Measurements from ENCODE around the gene PRKD1. TPM values are rescaled to one million over a fixed set of nuclear protein-coding genes. Genes with fewer than 3 reads are reported as not detected.

The PRKD1 gene
- total and polyA plus RNA-seq, 2 of the 13 experiments (the other 11 are each of a cell fraction or from before 2014, with no cell fraction given), result 0.22 to 1.3 TPM

DNA sequence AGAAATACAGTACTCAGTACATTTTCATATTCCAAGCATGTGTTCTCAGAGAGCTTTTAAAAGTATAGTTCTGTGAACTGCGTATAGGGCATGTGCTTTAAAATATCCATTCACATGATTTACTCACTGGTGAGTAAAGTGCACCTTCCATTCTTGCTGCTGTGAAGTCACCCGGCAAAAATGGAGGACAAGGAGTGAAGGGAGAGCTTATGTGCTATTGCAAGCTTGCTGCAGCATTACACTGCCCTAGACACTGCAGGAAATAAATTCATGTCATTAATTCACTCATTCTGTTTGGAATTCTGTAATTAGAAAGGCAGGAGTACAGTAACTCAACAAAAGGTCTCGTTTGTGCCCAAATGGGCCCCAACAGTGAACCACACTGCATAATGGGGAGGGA, 347.8 kb downstream of the PRKD1 start:
- intact Hi-C loops (cut with micrococcal nuclease; ENCODE audit: unreplicated experiment), result no loop called here
- no peaks in the 10 kb centered on the region for H3K36me3 ChIP-seq (replicated peaks in 1 of 2; ENCODE audit: control insufficient read depth in 1 of 2, insufficient read depth in 2 of 2, low read length in 2 of 2)
- in situ Hi-C loops (cut with HindIII; ENCODE audit: extremely low pct_ligation_motif_present, low pct_unique_long_range_greater_than_20kb), result no loop called here
- H3K79me2 ChIP-seq (ENCODE audit: insufficient read depth, low read length), result no peaks in the 10 kb centered on the region
- H3K4me3 ChIP-seq (replicated peaks in 1 of 3; ENCODE audit: insufficient read depth in 1 of 3, low read depth in 2 of 3, low read length in 3 of 3), result no peak overlapping the region
- H3K27ac ChIP-seq (ENCODE audit: extremely low read length, insufficient read depth, low read length), result no peak overlapping the region
- WGBS (ENCODE audit: low lambda C conversion rate), result 3% methylated on average over 3 of the region's 3 CpGs
- H3K27me3 ChIP-seq (ENCODE audit: control insufficient read depth in 1 of 2, insufficient read depth in 2 of 2, low read length in 2 of 2), result no peaks in the 10 kb centered on the region
- H3K4me1 ChIP-seq (ENCODE audit: insufficient read depth, low read length), result no peaks in the 10 kb centered on the region
- no peak for DNase-seq (ENCODE audit: low spot score)
- ChIA-PET POLR2A (no interaction called here), CTCF (ENCODE audit: low intra/inter-chr PET ratio, low total read pairs) (no interaction called here)
- FAIRE-seq, result no peak
- no peak for ATAC-seq
- no TSS peak for BruUV-seq (replicated peaks)
- H4K20me1 ChIP-seq (ENCODE audit: insufficient read depth, low read length), result no peaks in the 10 kb centered on the region
- no peak overlapping the region for H3K4me2 ChIP-seq (ENCODE audit: low read depth, low read length)
- no peak overlapping the region for H2AFZ ChIP-seq (ENCODE audit: low read length)
- H3K9ac ChIP-seq (ENCODE audit: insufficient read depth, low read depth, low read length), result no peak overlapping the region
- no peak for TF ChIP-seq RBM39 (IDR thresholded peaks at IDR 0.05; ENCODE audit: low read depth, low read length, poor library complexity, severe bottlenecking)
- TF ChIP-seq ZSCAN30 (CRISPR knock-in tag; IDR thresholded peaks at IDR 0.05), result no peak
- peaks cover 72% of the 10 kb centered on the region for H3K9me3 ChIP-seq (ENCODE audit: low read length)

DNA sequence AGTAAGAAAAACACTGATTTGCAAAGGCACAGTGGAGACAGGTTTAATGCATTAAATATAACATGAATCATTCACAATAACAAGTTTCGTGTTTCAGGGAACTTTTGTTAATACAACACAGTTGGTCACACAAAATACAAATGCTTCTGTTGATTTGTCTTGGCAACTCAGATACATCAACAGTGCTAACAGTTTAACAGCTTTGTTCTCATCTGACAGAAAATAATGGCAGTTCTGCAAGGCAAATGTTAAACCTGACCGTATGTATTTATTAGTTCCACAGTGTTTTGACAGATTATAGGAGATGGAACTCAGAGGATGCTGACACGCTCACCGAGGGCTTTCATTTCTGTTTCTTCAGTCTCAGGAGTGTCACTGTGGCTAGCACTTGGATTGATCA, 350.7 kb downstream of the PRKD1 start:
- FAIRE-seq (no peak), ATAC-seq (no peak), DNase-seq (ENCODE audit: low spot score) (no peak)
- Histone ChIP-seq H3K9ac (ENCODE audit: insufficient read depth, low read depth, low read length) (no peak overlapping the region), H3K9me3 (ENCODE audit: low read length) (peaks cover 89% of the 10 kb centered on the region), H3K27me3 (ENCODE audit: control insufficient read depth in 1 of 2, insufficient read depth in 2 of 2, low read length in 2 of 2) (no peaks in the 10 kb centered on the region), H3K36me3 (replicated peaks in 1 of 2; ENCODE audit: control insufficient read depth in 1 of 2, insufficient read depth in 2 of 2, low read length in 2 of 2) (no peaks in the 10 kb centered on the region), H3K4me2 (ENCODE audit: low read depth, low read length) (no peak overlapping the region), H4K20me1 (ENCODE audit: insufficient read depth, low read length) (no peaks in the 10 kb centered on the region), H3K79me2 (ENCODE audit: insufficient read depth, low read length) (no peaks in the 10 kb centered on the region), H3K4me1 (ENCODE audit: insufficient read depth, low read length) (no peaks in the 10 kb centered on the region), H3K27ac (ENCODE audit: extremely low read length, insufficient read depth, low read length) (no peak overlapping the region), H2AFZ (ENCODE audit: low read length) (no peak overlapping the region), H3K4me3 (replicated peaks in 1 of 3; ENCODE audit: insufficient read depth in 1 of 3, low read depth in 2 of 3, low read length in 3 of 3) (no peak overlapping the region)
- CTCF ChIA-PET (ENCODE audit: low intra/inter-chr PET ratio, low total read pairs), result no interaction called here
- intact Hi-C loops (cut with micrococcal nuclease; ENCODE audit: unreplicated experiment), result no loop called here
- no TSS peak for BruUV-seq (replicated peaks)
- WGBS (ENCODE audit: low lambda C conversion rate), result 28% methylated on average over 4 of the region's 4 CpGs
- POLR2A ChIA-PET, result no interaction called here
- in situ Hi-C loops (cut with HindIII; ENCODE audit: extremely low pct_ligation_motif_present, low pct_unique_long_range_greater_than_20kb), result no loop called here
- TF ChIP-seq ZSCAN30 (CRISPR knock-in tag; IDR thresholded peaks at IDR 0.05) (no peak), ZSCAN31 (CRISPR knock-in tag; IDR thresholded peaks at IDR 0.05; ENCODE audit: low read depth) (no peak), SMAD9 (CRISPR knock-in tag; IDR thresholded peaks at IDR 0.05) (no peak), TCF7 (IDR thresholded peaks at IDR 0.05; ENCODE audit: low read depth) (no peak), KDM3A (CRISPR knock-in tag; IDR thresholded peaks at IDR 0.05; ENCODE audit: low read depth) (no peak), CBFB (CRISPR knock-in tag; IDR thresholded peaks at IDR 0.05) (no peak), SALL2 (CRISPR knock-in tag; IDR thresholded peaks at IDR 0.05) (no peak), IKZF4 (CRISPR knock-in tag; IDR thresholded peaks at IDR 0.05; ENCODE audit: borderline replicate concordance, low read depth, not compliant biosample characterization) (no peak), SRSF4 (IDR thresholded peaks at IDR 0.05; ENCODE audit: low read depth, low read length, poor library complexity, severe bottlenecking) (no peak), ADNP (CRISPR knock-in tag; IDR thresholded peaks at IDR 0.05) (no peak), XRCC5 (optimal IDR thresholded peaks at IDR 0.05; ENCODE audit: low read length) (no peak), ZNF549 (CRISPR knock-in tag; IDR thresholded peaks at IDR 0.05) (no peak)
- TF ChIP-seq, protein P1, sequence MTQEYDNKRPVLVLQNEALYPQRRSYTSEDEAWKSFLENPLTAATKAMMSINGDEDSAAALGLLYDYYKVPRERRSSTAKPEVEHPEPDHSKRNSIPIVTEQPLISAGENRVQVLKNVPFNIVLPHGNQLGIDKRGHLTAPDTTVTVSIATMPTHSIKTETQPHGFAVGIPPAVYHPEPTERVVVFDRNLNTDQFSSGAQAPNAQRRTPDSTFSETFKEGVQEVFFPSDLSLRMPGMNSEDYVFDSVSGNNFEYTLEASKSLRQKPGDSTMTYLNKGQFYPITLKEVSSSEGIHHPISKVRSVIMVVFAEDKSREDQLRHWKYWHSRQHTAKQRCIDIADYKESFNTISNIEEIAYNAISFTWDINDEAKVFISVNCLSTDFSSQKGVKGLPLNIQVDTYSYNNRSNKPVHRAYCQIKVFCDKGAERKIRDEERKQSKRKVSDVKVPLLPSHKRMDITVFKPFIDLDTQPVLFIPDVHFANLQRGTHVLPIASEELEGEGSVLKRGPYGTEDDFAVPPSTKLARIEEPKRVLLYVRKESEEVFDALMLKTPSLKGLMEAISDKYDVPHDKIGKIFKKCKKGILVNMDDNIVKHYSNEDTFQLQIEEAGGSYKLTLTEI (CRISPR knock-in tag; conservative IDR thresholded peaks at IDR 0.05), result no peak
- TF ChIP-seq, protein P2, sequence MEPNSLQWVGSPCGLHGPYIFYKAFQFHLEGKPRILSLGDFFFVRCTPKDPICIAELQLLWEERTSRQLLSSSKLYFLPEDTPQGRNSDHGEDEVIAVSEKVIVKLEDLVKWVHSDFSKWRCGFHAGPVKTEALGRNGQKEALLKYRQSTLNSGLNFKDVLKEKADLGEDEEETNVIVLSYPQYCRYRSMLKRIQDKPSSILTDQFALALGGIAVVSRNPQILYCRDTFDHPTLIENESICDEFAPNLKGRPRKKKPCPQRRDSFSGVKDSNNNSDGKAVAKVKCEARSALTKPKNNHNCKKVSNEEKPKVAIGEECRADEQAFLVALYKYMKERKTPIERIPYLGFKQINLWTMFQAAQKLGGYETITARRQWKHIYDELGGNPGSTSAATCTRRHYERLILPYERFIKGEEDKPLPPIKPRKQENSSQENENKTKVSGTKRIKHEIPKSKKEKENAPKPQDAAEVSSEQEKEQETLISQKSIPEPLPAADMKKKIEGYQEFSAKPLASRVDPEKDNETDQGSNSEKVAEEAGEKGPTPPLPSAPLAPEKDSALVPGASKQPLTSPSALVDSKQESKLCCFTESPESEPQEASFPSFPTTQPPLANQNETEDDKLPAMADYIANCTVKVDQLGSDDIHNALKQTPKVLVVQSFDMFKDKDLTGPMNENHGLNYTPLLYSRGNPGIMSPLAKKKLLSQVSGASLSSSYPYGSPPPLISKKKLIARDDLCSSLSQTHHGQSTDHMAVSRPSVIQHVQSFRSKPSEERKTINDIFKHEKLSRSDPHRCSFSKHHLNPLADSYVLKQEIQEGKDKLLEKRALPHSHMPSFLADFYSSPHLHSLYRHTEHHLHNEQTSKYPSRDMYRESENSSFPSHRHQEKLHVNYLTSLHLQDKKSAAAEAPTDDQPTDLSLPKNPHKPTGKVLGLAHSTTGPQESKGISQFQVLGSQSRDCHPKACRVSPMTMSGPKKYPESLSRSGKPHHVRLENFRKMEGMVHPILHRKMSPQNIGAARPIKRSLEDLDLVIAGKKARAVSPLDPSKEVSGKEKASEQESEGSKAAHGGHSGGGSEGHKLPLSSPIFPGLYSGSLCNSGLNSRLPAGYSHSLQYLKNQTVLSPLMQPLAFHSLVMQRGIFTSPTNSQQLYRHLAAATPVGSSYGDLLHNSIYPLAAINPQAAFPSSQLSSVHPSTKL (CRISPR knock-in tag; IDR thresholded peaks at IDR 0.05), result no peak

Measured in HepG2 (cell line).